ENCODE results near the gene VWA3A. TPM values are rescaled to one million over a fixed set of nuclear protein-coding genes. Genes with fewer than 3 reads are reported as not detected.

Gene VWA3A
- total and polyA plus RNA-seq, 8 donors, result 0.30 to 0.37 TPM; not detected in 6

- Histone ChIP-seq H3K9me3 (no peaks in the 10 kb centered on the region), H3K27ac (no peak overlapping the region), H3K36me3 (no peaks in the 10 kb centered on the region), H3K27me3 (peaks cover 0 to 3% (median 0%) of the 10 kb centered on the region in 3 donors), H3K4me3 (no peak overlapping the region), H3K4me1 (no peaks in the 10 kb centered on the region)
- TF ChIP-seq POLR2A (IDR thresholded peaks at IDR 0.05), result no peak
- no peak for TF ChIP-seq CTCF (IDR thresholded peaks at IDR 0.05)
- no peak for TF ChIP-seq POLR2AphosphoS5 (IDR thresholded peaks at IDR 0.05)
- TF ChIP-seq EP300 (IDR thresholded peaks at IDR 0.05), result no peak
- intact Hi-C loops (cut with DNase I; ENCODE audit: low total_unique reads), result no loop called here
- WGBS, 5 donors, result 61 to 82% (median 77%) methylated on average over 8 of the region's 8 CpGs
- no peak for DNase-seq
Observed at GRCh38 chr16:22138482-22138881, 46.1 kb downstream of the VWA3A start.

DNA sequence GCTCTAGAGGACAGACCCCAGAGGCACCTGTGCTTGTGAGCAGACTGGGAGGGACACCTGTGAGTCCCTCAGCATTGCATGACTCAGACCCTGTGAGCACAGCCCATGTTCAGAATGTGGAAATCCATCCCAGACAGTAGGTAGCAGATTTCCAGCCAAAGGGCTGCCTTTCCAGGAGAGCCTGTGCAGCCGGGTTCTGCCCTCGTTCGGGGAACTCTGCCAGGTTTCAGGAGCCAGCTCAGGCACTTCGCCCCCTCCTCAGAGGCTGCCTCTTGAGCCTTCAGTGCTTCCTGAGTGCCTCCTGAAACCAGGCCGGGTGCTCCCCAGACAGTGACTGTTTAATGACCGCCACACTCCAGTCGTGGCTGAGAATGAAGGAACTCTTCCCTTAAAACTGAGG, 46.7 kb downstream of the VWA3A start:
- intact Hi-C loops (cut with DNase I; ENCODE audit: low total_unique reads), result no loop called here
- Histone ChIP-seq H3K4me1 (no peaks in the 10 kb centered on the region), H3K4me3 (no peak overlapping the region), H3K27me3 (peaks cover 0 to 3% (median 0%) of the 10 kb centered on the region in 3 donors), H3K27ac (no peak overlapping the region), H3K36me3 (no peaks in the 10 kb centered on the region), H3K9me3 (no peaks in the 10 kb centered on the region)
- TF ChIP-seq POLR2AphosphoS5 (IDR thresholded peaks at IDR 0.05) (no peak), CTCF (IDR thresholded peaks at IDR 0.05) (no peak), EP300 (IDR thresholded peaks at IDR 0.05) (no peak), POLR2A (IDR thresholded peaks at IDR 0.05) (no peak)
- WGBS, 5 donors, result 58 to 67% (median 62%) methylated on average over 3 to 7 of the region's 7 CpGs
- no peak for DNase-seq

GRCh38 chr16:22139732-22140131, 47.4 kb downstream of the VWA3A start:
- intact Hi-C loops (cut with DNase I; ENCODE audit: low total_unique reads), result no loop called here
- WGBS, 5 donors, result 33 to 60% (median 55%) methylated on average over 1 of the region's 1 CpG
- no peak for TF ChIP-seq CTCF (IDR thresholded peaks at IDR 0.05)
- no peak for TF ChIP-seq EP300 (IDR thresholded peaks at IDR 0.05)
- no peak for TF ChIP-seq POLR2AphosphoS5 (IDR thresholded peaks at IDR 0.05)
- TF ChIP-seq POLR2A (IDR thresholded peaks at IDR 0.05), result no peak

GRCh38 chr16:22141767-22142166, 49.4 kb downstream of the VWA3A start:
- Histone ChIP-seq H3K4me3 (no peak overlapping the region), H3K27ac (no peak overlapping the region), H3K36me3 (no peaks in the 10 kb centered on the region), H3K9me3 (no peaks in the 10 kb centered on the region), H3K4me1 (no peaks in the 10 kb centered on the region), H3K27me3 (peaks cover 0 to 15% (median 0%) of the 10 kb centered on the region in 3 donors)
- DNase-seq, result no peak
- no peak for TF ChIP-seq CTCF (IDR thresholded peaks at IDR 0.05)
- TF ChIP-seq POLR2AphosphoS5 (IDR thresholded peaks at IDR 0.05), result no peak
- no peak for TF ChIP-seq EP300 (IDR thresholded peaks at IDR 0.05)
- no peak for TF ChIP-seq POLR2A (IDR thresholded peaks at IDR 0.05)
- 73 to 100% (median 88%) methylated on average over 1 of the region's 1 CpG for WGBS, 5 donors
- intact Hi-C loops (cut with DNase I; ENCODE audit: low total_unique reads), result no loop called here

More at GRCh38 chr16:22139732-22140131, 47.4 kb downstream of the VWA3A start:
- Histone ChIP-seq H3K27ac (no peak overlapping the region), H3K27me3 (peaks cover 0 to 3% (median 0%) of the 10 kb centered on the region in 3 donors), H3K9me3 (no peaks in the 10 kb centered on the region), H3K4me3 (no peak overlapping the region), H3K4me1 (no peaks in the 10 kb centered on the region), H3K36me3 (no peaks in the 10 kb centered on the region)
- no peak for DNase-seq

Data from stomach (tissue), 9 donors.